HG03575 (cell line): Measurements from ENCODE around the gene NOTCH3.

ENCODE experiments used
- ATAC-seq: cut with Tn5 transposase; IDR thresholded peaks from one replicate; pipeline ENCODE4 v1.9.1; 2021; ENCODE audit not compliant: unreplicated experiment, insufficient number of reproducible peaks, low FRiP score; ENCODE audit errors: extremely low read depth

The NOTCH3 gene

GRCh38 chr19:15198951-15199660 lies 1.7 kb downstream of the NOTCH3 start:
- ATAC-seq = no peak

- ATAC-seq = no peak
Observed at GRCh38 chr19:15197942-15198341, 2.9 kb downstream of the NOTCH3 start.

- ATAC-seq = no peak
Observed at GRCh38 chr19:15197275-15197941, 3.4 kb downstream of the NOTCH3 start.

GRCh38 chr19:15196360-15197005 lies 4.3 kb downstream of the NOTCH3 start:
- ATAC-seq = no peak

DNA sequence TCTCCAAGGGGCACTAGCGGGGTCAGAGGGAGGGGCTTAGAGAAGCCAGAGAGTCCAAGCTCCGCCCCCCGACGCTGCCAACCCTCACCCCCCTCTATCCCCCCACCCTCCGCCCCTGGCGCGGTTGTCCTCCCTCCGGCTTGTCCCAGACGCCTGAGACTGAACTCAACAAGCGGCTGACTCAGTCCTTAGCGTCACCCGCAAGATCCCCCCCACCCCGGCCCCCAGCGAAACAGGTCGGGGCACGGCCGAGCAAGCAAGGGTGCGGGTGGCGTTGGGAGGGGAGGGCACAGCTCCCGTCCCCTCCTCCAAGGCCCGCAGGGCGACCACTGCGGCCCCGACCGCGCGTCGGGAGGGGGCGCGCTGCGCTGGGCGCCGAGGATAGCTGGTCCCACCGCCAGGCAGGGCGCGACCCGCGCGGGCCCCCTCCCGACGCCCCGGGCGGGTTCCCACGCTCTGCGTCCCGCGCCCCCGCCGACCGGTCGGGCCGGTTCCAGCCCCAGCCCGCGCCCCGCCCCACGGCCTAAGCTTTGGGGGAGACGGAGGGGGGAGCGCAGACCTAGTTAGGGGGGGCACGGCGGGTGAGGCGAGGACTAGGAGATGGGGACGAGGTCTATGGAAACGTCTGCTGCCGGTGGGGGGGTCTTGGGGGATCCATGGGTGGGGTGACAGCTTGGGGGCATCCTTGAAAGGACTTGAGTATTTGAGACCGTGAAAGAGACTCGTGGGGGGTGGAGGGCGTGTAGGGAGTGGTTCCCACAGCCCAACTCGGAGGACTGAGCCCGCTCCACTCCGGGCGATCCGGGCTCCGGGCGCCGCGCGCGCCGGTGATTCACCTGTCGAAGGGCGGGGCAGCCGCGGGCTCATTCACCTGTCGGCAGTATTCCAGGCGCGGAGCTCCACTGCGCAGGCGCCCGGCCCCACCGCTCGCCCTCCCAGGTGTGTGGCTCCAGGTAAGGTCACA lies 5.1 kb downstream of the NOTCH3 start:
- no peak for ATAC-seq

DNA sequence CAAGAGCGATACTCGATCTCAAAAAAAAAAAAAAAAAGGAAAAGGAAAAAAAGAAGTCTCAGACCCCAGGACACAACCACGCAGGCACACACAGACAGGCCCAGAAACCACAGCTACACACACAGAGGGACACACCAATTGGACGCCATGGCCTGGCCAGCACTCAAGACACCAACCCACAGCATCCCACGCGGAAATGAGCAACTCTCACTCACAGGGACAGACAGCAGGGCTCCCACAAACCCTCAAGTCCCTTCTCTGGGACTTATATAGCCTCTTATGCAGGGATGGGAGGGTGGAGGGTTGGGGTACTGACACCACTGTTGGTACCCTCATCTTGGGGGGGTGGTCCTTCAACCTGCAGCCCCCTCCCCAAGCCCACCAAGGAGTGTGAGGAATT lies 5.9 kb downstream of the NOTCH3 start:
- no peak for ATAC-seq

- ATAC-seq = no peak
Observed at GRCh38 chr19:15191982-15192381, 8.8 kb downstream of the NOTCH3 start.

DNA sequence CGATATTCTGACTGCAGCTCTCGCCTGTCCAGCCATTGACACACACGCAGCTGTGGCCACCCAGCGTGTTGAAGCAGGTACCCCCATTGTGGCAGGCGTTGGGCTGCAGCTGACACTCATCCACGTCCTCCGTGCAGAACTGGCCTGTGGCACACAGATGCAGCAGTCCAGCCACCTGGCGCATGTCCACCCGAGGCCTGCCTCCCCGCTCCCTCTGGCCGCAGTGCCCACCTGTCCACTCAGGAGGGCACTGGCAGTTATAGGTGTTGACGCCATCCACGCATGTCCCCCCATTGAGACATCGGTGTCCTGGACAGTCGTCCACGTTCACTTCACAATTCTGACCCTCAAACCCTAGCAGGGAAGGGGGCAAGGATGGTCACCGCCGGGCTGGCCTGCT lies 9.3 kb downstream of the NOTCH3 start:
- ATAC-seq = no peak

DNA sequence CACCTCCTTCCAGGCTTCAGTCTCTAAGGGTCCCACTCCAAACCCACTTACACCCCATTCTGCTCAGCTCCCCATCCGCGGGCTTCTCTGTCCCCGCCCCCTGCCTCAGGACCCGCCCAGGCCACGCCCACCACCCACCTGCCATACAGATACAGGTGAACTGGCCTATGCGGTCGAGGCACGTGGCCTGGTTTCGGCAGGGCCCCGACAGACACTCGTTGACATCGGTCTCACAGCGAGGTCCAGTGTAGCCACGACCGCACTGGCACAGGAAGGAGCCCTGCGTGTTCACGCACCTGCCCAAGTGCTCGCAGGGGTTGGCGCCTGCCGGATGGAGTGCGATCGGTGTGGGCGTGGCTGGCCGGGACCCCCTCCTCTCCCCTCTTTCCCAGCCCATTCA lies 11.9 kb downstream of the NOTCH3 start:
- no peak for ATAC-seq

DNA sequence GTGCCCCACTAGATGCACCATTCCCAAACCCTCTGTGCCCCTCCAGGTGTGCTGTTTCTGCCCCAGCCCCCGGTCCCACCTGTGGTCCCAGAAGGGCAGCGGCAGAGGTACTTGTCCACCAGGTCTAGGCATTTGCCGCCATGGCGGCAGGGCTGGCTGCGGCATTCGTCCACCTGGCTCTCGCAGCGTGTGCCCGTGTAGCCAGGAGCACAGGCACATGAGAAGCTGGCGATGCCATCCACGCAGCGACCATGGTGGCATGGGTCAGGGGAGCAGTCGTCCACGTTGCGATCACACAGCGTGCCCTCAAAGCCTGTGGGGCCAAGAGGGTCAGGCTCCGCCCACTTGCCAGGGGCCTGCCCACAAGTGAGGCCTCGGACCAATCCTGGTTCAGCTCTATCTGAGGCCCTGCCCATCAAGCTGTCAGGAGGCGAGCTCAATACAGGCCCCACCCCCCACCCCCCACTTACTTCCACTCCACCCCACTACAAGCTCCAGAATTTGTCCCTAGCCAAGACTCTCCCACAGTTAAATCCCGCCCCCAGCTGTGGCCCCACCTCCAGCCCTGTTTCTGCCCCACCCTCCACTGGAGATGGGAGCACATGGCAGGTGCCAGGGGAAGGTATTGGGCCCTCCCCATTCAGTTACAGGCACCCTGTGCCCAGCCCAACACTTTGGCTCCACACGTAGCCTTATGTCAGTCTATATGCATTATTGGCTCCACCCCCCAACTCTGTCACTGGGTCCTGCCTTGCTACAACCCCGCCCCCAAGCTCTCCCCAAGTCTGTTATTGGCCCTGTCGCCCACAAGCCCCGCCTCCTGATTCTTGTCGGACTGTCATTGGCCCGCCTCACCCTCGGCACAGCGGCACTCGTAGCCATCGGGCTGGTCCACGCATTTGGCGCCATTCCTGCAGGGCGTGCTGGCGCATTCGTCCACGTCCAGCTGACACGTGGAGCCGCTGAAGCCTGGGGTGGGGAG lies 13.5 kb downstream of the NOTCH3 start:
- no peak for ATAC-seq

DNA sequence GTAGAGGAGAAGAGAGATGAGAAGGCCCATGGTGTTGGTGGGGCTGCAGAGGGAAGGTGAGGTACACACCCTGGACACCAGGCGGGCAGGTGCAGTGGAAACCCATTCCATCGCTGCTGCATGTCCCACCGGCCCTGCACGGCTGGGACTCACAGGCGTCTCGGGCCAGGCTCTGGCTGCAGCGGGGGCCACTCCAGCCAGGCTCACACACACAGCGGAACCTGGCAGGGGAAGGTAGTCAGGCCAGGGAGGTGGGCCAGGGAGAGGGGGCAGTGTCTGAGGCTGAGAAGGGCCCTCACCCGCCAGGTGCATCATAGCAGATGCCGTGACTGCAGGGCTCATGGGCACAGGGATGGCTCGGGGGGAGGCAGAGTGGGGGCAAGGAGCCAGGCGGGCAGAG lies 15.6 kb downstream of the NOTCH3 start:
- ATAC-seq = no peak

GRCh38 chr19:15184776-15185175 lies 16.0 kb downstream of the NOTCH3 start:
- no peak for ATAC-seq

GRCh38 chr19:15181394-15181793 lies 19.4 kb downstream of the NOTCH3 start:
- ATAC-seq = no peak

DNA sequence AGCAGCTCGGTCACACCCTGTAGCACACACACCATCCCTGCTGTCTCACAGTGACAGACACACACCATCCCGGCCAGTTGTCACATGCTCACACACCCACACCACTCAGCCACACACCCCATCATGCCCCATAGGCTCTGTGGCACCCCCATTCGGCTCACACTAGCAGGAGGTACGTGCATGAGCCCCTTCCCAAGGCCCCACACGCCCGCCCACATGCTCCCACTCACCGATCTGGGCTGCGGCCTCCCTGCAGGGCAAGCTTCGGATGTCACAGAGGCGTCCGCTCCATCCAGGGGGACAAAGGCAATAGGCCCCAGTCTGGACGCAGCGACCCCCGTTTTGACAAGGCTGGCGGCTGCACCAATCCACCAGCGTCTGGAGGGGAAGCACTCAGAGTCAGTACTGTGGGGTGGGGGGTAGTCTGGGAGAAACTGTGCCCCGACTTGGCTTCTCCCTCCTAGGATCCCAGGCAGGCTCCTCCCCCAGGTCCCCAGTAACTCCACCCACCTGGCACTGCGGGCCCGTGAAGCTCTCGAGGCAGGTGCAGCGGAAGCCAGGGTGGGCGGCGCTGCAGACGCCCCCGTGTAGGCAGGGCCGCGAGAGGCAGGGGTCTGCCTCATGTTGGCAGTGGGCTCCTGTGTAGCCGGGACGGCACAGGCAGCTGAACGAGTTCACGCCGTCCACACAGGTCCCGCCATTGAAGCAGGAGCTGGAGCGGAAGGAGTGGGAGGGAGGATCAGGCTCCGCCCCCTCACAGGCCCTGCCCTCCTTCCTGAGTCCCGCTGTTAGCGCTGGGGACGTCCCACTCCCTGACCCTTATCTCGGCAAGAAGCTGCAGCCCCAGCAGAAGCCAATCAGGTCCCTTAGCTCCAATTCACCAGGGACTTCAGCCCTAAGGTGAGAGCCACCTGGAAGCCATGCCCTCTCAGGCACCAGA lies 20.1 kb downstream of the NOTCH3 start:
- no peak for ATAC-seq

DNA sequence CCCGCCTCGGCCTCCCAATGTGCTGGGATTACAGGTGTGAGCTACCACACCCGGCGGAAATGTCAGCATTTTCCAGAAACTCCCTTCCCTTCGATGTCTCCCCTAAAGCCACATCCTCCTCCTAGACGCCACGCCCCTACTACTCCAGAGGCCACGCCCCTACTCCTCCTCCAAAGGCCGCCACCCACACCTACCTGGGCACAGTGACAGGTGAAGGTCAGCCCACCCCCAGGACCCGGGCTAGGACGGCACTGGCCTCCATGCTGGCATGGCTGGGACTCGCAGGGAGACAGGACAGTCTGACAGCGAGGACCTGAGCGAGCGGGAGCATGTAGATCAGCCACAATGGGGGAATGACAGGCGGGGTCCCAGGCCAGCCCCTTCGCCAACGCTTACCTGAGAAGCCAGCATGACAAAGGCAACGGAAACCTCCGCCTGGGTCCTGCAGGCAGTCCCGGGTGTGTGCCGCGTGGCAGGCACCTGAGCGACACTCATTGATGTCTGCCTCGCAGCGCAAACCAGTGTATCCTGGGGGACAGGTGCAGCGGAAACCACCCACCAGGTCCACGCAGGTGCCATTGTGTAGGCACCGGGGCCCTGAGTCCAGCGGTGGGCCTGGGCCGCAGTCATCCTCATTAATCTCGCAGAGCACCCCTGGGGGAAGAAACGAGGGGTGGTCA lies 22.0 kb downstream of the NOTCH3 start:
- ATAC-seq = no peak

DNA sequence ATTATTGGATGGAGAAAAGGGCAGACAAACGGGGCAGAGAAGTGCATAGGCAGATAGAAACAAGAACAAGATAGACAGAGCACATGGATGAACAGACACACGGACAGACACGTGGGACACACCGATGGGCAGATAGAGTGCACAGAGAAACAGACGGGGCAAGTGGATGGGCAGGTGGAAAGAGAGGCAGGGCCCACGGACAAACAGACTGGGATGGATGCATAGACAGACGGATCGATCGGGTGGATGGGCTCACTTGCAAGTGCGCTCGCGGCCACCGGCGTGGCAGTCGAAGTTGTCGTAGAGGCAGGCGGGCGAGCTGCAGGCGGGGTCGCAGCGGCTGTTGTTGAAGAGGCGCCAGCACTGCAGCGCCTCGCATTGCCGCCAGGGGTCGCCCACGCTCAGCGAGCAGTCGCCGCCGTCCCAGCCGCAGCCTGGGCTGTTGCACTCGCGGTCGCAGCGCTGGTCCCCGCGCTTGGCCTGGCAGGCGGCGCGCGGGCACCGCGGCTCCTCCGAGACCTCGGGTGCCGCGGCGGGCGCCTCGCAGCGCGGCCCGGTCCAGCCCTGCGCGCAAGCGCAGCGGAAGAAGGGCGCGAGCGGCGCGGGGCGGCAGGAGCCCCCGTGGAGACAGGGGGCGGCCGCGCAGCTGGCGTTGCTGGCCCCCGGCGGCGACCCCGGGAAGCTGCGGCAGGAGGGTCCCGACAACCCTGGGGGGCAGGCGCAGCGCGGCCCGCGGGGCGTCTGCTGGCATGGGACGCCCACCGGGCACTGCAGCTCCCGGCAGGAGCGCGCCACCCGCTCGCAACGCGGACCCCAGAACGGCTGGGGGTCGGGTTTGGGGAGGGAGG lies 23.3 kb downstream of the NOTCH3 start:
- no peak for ATAC-seq
